Measurements from ENCODE around the gene RGMA. TPM values are rescaled to one million over a fixed set of nuclear protein-coding genes. Genes with fewer than 3 reads are reported as not detected.
"Not testable (repeated sequence)": the region's sequence is repeated elsewhere in the genome, so short reads cannot be mapped to it uniquely, and the experiment has no call there.

The RGMA gene
- total RNA-seq, 4 donors from 2014 or later: 5.6 to 12.8 (median 8.5) TPM

DNA sequence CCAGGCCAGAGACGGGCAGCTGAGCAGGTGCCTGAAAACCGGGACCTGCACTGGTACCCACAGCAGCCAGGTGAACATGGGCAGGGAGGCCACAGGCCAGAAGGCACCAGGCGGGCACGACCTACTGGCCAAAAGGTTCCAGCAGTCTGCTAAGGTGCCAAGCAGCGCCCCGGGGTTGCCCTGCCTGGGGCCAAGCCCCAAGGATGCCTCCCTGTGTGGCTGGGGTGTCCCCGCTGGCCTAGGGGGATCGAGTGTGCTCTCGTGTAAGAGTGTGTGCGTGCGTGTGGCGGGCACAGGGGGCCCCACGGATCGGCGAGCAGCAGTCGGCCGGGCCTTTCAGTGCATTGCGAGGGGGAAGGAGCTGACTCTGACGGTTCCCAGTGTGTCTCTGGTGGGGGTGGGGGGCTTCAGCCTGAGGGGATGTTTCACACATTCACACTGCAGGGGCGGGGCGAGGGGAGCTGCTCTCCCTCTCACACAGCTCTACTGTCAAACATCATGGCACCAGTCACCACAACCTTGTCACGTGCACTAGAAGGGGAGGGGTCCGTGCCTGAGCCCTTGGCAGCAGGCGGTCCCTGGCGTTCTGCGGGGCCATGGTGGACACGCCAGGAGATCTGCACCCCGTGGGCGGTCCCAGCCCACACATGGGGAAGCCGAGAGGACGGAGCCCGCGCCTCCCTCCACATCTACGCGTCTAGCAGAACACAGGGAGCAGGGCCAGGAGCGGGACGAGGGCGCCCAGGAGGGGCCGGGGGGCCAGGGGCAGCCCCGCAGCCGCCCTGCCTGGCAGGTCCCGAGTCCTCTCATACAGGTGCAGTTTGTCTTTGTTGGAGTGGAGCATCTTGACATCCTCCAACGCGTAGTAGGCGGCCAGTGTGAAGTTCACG, 44.5 kb downstream of the RGMA start:
- ATAC-seq (ENCODE audit: low FRiP score): no peak

DNA sequence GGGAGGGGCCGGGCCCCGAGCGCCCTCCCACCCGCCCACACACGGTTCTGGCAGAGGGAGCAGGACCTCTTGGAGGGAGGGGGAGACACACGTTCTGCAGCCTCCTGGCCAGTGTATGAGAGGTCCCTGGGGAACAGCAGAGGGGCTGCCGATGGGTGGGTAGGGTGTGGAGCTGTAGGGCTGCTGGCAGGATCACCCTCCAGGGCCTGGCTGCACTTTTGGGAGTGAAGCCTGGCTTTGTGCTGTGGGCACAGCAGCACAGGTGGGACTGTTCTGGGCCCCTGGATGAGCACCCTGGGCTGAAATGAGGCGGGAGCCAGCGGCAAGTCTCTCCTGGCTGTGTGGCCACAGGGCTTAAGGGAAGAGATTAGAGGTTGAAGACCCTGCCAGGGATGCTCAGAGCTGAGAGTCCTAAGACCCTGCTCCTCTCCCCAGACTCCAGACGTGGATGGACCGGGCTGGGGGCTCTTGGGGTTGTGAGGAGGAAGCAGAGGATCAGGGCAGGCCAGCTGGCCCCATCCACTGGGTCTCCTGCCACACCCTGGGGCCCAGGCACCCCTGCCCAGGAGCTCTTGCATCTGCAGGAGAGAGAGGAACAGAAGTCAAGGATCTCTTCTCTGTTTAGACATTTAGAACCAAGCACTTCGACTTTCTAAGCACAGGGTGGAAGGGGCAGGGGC, 45.2 kb downstream of the RGMA start:
- ATAC-seq (ENCODE audit: low FRiP score) (no peak), DNase-seq (ENCODE audit: low spot score) (no peak)
- TF ChIP-seq, protein P1, sequence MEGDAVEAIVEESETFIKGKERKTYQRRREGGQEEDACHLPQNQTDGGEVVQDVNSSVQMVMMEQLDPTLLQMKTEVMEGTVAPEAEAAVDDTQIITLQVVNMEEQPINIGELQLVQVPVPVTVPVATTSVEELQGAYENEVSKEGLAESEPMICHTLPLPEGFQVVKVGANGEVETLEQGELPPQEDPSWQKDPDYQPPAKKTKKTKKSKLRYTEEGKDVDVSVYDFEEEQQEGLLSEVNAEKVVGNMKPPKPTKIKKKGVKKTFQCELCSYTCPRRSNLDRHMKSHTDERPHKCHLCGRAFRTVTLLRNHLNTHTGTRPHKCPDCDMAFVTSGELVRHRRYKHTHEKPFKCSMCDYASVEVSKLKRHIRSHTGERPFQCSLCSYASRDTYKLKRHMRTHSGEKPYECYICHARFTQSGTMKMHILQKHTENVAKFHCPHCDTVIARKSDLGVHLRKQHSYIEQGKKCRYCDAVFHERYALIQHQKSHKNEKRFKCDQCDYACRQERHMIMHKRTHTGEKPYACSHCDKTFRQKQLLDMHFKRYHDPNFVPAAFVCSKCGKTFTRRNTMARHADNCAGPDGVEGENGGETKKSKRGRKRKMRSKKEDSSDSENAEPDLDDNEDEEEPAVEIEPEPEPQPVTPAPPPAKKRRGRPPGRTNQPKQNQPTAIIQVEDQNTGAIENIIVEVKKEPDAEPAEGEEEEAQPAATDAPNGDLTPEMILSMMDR (IDR thresholded peaks at IDR 0.05): no peak

More for the DNA sequence above, 44.5 kb downstream of the RGMA start:
- TF ChIP-seq, protein P1 (IDR thresholded peaks at IDR 0.05): no peak
- no peak for DNase-seq (ENCODE audit: low spot score)

DNA sequence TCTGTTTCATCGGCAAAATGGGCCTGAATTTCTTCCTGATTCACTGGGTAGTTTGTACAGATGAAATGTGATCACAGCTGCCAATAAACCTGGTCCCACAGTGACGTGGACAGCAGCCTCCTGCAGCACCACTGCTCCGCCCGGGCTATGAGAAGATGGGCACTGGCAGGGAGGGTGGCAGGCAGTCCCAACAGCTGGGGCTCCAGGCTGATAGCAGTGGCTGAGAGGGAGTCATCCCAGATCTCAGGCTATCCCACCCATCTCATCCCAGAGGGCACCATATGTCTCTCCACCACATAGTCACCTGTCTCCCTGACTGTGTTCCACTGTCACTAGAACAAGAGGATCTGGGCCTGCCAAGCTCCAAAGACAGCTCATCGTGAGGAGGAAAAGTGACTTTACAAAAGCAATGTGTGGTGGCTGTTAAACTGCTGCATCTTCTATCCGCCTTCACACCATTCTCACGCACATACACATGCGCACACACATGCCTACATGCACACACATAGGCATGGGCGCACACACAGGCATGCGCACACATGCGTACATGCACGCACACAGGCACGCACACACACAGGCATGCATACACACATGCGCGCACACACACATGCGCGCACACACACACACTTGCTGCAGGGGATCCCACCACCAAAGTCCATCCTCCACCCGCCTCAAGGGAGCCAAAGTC, 46.2 kb downstream of the RGMA start:
- no peak for DNase-seq (ENCODE audit: low spot score)
- ATAC-seq (ENCODE audit: low FRiP score): no peak
- TF ChIP-seq, protein P1 (IDR thresholded peaks at IDR 0.05): no peak

DNA sequence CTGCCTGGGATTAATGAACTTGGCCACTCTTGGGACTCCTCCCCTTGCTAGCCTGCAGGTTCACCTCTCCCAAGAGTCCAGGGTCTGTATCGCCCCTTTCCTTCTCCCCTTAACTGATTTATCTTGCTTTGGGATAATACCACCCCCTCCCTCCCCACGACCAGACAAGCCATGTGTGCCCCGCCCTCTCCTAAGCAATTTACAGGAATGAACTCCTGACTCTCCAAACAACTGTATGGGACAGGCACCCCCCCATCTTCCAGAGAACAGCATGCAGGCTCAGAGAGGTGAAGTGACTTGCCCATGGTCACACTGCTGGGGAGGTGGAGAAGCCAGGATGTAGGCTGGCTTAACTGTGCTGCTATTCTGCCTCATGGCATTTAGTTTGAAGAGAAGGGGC, 46.8 kb downstream of the RGMA start:
- DNase-seq (ENCODE audit: low spot score) (no peak), ATAC-seq (ENCODE audit: low FRiP score) (no peak)
- TF ChIP-seq, protein P1 (IDR thresholded peaks at IDR 0.05): no peak

DNA sequence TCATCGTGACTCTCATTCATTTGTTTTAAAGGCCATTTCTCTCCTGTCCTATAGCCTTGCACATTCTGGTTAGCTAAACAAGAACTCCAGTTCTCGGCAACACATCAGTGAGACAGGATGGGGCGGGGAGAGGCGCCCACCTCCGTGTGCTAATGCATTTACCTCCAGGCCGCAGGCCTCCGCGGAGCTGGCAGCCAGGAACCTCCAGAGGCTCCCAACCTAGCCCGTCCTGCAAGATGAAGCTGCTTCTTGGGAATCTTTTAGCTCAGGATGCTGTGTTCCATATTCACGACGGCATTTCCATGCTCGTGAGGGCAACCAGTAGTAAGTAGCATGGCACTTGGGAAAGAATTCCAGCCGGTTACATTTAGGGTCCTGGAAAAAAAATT, 47.9 kb downstream of the RGMA start:
- TF ChIP-seq, protein P1 (IDR thresholded peaks at IDR 0.05): no peak
- DNase-seq (ENCODE audit: low spot score) (no peak), ATAC-seq (ENCODE audit: low FRiP score) (no peak)

DNA sequence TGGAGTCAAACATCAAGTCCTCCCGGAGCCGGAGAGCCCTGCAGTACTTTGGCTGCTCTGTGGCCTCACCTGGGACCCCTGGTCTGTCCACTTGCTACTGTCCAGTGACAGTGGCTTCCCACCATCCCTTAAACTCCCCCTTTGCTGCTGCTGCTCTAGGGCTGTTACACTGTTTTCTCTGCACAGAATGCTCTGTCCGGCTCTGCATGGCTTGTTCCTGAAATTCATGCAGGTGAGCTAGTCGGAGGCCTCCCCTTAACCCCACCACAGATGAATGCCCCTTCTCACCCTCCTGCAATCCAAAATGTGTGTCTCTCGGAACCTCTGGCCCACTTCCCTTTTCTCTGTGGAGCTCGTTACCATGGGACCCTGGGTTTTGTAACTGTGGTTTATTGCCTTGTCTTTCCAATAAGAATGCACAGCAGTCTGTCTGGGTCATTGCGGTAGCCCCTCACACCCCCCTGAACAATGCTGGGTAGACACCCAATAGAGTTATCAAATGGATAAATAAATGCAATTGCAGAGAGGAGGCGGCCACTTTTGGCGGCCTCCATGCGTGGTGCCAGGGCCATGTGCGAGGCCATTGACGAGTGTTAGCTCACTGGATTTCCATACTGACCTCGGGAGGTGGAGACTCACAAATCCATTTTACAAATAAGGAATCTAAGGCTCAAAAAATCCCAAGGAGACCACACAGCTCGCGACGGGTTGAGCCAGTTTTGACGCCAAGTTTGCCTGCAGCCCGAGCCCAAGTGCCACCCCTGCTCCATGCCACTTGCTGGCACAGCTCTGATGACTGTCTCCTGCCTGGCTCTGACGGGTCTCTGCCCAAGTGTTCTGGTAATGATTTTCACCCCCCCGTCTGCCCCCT, 48.5 kb downstream of the RGMA start:
- DNase-seq (ENCODE audit: low spot score) (no peak), ATAC-seq (ENCODE audit: low FRiP score) (no peak)
- TF ChIP-seq, protein P1 (IDR thresholded peaks at IDR 0.05): no peak

DNA sequence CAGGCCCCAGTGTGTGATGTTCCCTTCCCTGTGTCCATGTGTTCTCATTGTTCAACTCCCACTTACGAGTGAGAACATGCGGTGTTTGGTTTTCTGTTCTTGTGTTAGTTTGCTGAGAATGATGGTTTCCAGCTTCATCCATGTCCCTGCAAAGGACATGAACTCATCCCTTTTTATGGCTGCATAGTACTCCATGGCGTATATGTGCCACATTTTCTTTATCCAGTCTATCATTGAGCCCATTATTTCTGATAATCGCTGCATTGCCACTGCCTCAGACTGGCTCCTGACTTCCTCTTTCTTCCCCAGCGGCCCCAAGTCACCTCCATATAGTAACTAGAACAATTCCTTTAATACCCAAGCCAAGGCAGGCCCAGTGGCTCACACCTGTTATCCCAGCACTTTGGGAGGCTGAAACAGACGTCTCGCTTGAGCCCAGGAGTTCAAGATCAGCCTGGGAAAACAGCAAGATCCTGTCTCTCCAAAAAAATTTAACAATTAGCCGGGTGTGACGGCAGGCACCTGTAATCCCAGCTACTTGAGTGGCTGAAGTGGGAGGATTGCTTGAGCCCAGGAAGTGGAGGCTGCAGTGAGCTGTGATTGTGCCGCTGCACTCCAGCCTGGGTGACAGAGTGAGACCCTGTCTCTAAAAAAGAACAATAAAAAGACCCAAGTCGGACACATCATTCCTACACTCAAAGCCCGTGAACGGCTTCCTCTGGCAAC, 49.3 kb downstream of the RGMA start:
- DNase-seq (ENCODE audit: low spot score); ATAC-seq (ENCODE audit: low FRiP score): not testable (repeated sequence)
